ENCODE results near the gene DAB1.

GRCh38 chr1:57204091-57204490, 219.8 kb downstream of the DAB1 start:
- no peak for TF ChIP-seq PRDM15 (CRISPR knock-in tag; IDR thresholded peaks at IDR 0.05)
- TF ChIP-seq POLR2A (IDR thresholded peaks at IDR 0.05; ENCODE audit: low read depth, low read length) = no peak
- TF ChIP-seq CREM (IDR thresholded peaks at IDR 0.05; ENCODE audit: low read depth) = peak; percentile 30; the same call in 1 of the 2 replicates
- TF ChIP-seq ZBTB40 (IDR thresholded peaks at IDR 0.05; ENCODE audit: borderline replicate concordance) = no peak
- TF ChIP-seq REST (IDR thresholded peaks at IDR 0.05; ENCODE audit: low read depth, low read length) = no peak
- TF ChIP-seq FOXM1 (IDR thresholded peaks at IDR 0.05; ENCODE audit: low read depth, low read length) = no peak
- TF ChIP-seq RAD51 (IDR thresholded peaks at IDR 0.05) = no peak
- no peak for TF ChIP-seq RAD21 (IDR thresholded peaks at IDR 0.05; ENCODE audit: insufficient read depth, low read depth, low read length)
- no peak for TF ChIP-seq CTCF (IDR thresholded peaks at IDR 0.05 in 2 of 3, conservative IDR thresholded peaks at IDR 0.05 in 1 of 3; ENCODE audit: control insufficient read depth in 2 of 3, extremely low read depth in 1 of 3, insufficient read depth in 1 of 3, low read depth in 3 of 3, low read length in 3 of 3)
- TF ChIP-seq TARDBP (IDR thresholded peaks at IDR 0.05; ENCODE audit: borderline replicate concordance) = no peak
- no peak for TF ChIP-seq FOXK2 (IDR thresholded peaks at IDR 0.05)
